AG09309 (cell line): ENCODE data around the gene GADL1.

Experiments
- DNase-seq: peaks from one replicate; pipeline ENCODE4 v3.0.0-alpha.2; 2010; ENCODE audit warnings: low read depth
- H3K4me3 ChIP-seq: 2 replicates; pipeline ENCODE4 v1.5.1; 2011; ENCODE audit warnings: mild to moderate bottlenecking, low read depth, low read length, moderate library complexity; ENCODE audit not compliant: control insufficient read depth
- CTCF ChIP-seq: IDR thresholded peaks from 2 replicates; pipeline ENCODE4 v1.5.1; 2011; ENCODE audit warnings: mild to moderate bottlenecking, low read depth, low read length, inconsistent platforms; ENCODE audit not compliant: insufficient read depth, control insufficient read depth; ENCODE audit errors: missing control alignments

The GADL1 gene

GRCh38 chr3:30730967-30731366 is 163.5 kb downstream of the GADL1 start:
- no peak overlapping the region for H3K4me3 ChIP-seq
- no peak for TF ChIP-seq CTCF
- no peak for DNase-seq

GRCh38 chr3:30729936-30730335 is 164.5 kb downstream of the GADL1 start:
- DNase-seq: no peak
- H3K4me3 ChIP-seq: no peak overlapping the region
- TF ChIP-seq CTCF: no peak

GRCh38 chr3:30729512-30729911 is 164.9 kb downstream of the GADL1 start:
- no peak for DNase-seq
- no peak overlapping the region for H3K4me3 ChIP-seq
- TF ChIP-seq CTCF: no peak

- H3K4me3 ChIP-seq: no peak overlapping the region
- no peak for DNase-seq
- no peak for TF ChIP-seq CTCF
Observed at GRCh38 chr3:30728143-30728542, 166.3 kb downstream of the GADL1 start.

- no peak for DNase-seq
- H3K4me3 ChIP-seq: no peak overlapping the region
- no peak for TF ChIP-seq CTCF
Observed at GRCh38 chr3:30724863-30725262, 169.6 kb downstream of the GADL1 start.

- DNase-seq: no peak
Observed at GRCh38 chr3:30723211-30723610, 171.2 kb downstream of the GADL1 start.

More at GRCh38 chr3:30723211-30723610, 171.2 kb downstream of the GADL1 start:
- TF ChIP-seq CTCF: no peak
- H3K4me3 ChIP-seq: no peak overlapping the region
